Measurements from ENCODE around the gene FILIP1L.

FILIP1L gene

GRCh38 chr3:100111728-100112127 lies 2.6 kb downstream of the FILIP1L start:
- H3K4me1 ChIP-seq = peaks cover 15% of the 10 kb centered on the region
- no peak overlapping the region for H3K4me3 ChIP-seq (ENCODE audit: low read depth, low read length)
- TF ChIP-seq CTCF (IDR thresholded peaks at IDR 0.05; ENCODE audit: low read depth, low read length) = no peak
- H3K9me3 ChIP-seq = no peaks in the 10 kb centered on the region
- DNase-seq = no peak
- H3K27me3 ChIP-seq = no peaks in the 10 kb centered on the region
- no peaks in the 10 kb centered on the region for H3K36me3 ChIP-seq

DNA sequence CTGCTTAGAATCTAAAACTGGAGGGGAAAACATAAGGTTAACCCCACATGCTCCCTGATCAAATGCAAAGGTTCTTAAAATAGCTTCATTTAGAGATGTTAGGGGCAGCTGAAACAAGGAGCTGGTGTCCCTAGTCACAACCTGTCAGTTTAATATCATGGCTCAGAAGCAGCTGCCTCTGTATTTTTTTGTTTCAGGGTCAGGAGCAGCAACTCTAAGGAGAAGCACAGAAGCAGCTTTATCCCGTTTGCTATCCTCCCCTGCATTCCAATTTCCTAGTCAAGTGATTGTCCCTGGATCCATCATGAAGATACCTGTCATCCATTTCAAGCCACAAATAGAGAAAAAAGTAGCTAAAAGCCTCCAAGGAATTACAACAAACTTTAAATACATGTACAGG lies 4.1 kb downstream of the FILIP1L start:
- H3K27me3 ChIP-seq = no peaks in the 10 kb centered on the region
- no peak overlapping the region for H3K4me3 ChIP-seq (ENCODE audit: low read depth, low read length)
- no peak for DNase-seq

GRCh38 chr3:100108464-100109079 lies 5.7 kb downstream of the FILIP1L start:
- no peaks in the 10 kb centered on the region for H3K9me3 ChIP-seq
- H3K4me3 ChIP-seq (ENCODE audit: low read depth, low read length) = no peak overlapping the region
- H3K27me3 ChIP-seq = no peaks in the 10 kb centered on the region
- peaks cover 38% of the 10 kb centered on the region for H3K4me1 ChIP-seq
- no peak for DNase-seq
- H3K36me3 ChIP-seq = no peaks in the 10 kb centered on the region
- TF ChIP-seq CTCF (IDR thresholded peaks at IDR 0.05; ENCODE audit: low read depth, low read length) = no peak

More for the DNA sequence above, 4.1 kb downstream of the FILIP1L start:
- peaks cover 30% of the 10 kb centered on the region for H3K4me1 ChIP-seq
- no peaks in the 10 kb centered on the region for H3K9me3 ChIP-seq
- H3K36me3 ChIP-seq = no peaks in the 10 kb centered on the region
- no peak for TF ChIP-seq CTCF (IDR thresholded peaks at IDR 0.05; ENCODE audit: low read depth, low read length)

DNA sequence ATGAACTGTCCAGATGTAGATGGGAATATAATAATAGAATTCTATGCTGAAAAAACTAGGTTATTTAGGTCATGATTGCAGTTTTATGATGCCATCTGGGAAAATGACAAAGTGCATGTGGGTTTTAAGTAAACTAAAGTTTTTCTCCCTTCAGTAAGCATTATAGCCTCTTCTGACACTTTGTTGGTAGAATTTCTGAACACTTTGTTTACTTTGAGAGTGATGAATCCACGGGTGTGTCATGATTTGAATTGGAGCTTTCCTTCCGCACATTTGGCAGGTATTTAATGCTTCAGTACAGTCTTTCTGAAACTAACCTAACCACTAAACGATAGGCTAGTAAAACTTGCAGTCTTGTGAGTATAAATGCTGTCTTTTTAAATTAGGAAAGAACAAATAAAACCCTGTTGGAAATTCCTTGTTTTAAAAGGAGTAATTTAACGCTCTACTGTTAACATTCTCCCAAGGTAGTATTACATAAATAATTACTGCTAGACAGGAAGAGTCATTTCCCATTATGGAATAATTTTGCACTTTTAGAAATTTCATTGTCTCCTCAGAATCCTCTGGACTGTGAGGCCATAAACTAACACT lies 7.0 kb downstream of the FILIP1L start:
- H3K27me3 ChIP-seq = no peaks in the 10 kb centered on the region
- DNase-seq = no peak
- no peaks in the 10 kb centered on the region for H3K36me3 ChIP-seq
- peaks cover 38% of the 10 kb centered on the region for H3K4me1 ChIP-seq
- no peak for TF ChIP-seq CTCF (IDR thresholded peaks at IDR 0.05; ENCODE audit: low read depth, low read length)
- H3K4me3 ChIP-seq (ENCODE audit: low read depth, low read length) = no peak overlapping the region
- no peaks in the 10 kb centered on the region for H3K9me3 ChIP-seq

- no peak for DNase-seq
- peaks cover 38% of the 10 kb centered on the region for H3K4me1 ChIP-seq
- H3K4me3 ChIP-seq (ENCODE audit: low read depth, low read length) = no peak overlapping the region
These were observed 7.7 kb downstream of the FILIP1L start for GRCh38 chr3:100106531-100107141.

More at GRCh38 chr3:100106531-100107141, 7.7 kb downstream of the FILIP1L start:
- no peaks in the 10 kb centered on the region for H3K9me3 ChIP-seq
- TF ChIP-seq CTCF (IDR thresholded peaks at IDR 0.05; ENCODE audit: low read depth, low read length) = no peak
- H3K27me3 ChIP-seq = no peaks in the 10 kb centered on the region
- H3K36me3 ChIP-seq = no peaks in the 10 kb centered on the region

Measured in BE2C (cell line).